GM10266 (cell line): ENCODE measurements around the gene ITPA.

Experiments
- DNase-seq: peaks from one replicate; pipeline ENCODE4 v3.0.0; 2012; ENCODE audit errors: extremely low spot score
- TF ChIP-seq, protein P1 (sequence below): IDR thresholded peaks from 2 replicates; pipeline ENCODE4 v1.5.1; 2012; ENCODE audit warnings: mild to moderate bottlenecking, low read depth; ENCODE audit not compliant: control insufficient read depth, insufficient read depth; ENCODE audit errors: missing control alignments

The ITPA gene

DNA sequence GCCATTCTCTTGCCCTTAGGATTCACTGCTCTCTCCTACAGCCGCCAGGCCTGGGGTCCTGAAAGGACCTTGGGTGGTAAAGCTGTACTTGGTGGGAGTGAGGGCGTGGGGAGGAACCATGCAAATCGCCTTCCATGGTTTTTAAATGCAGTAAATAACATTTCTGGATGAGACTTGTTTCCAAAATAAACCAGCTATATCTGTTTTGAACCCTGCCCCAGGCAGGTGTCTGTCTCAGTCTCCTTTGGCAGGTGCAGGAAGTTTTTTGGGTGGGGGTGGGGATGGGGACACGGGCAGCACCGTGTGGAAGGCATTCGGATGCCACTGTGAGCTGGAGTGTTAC, 14.3 kb downstream of the ITPA start:
- no peak for DNase-seq
- TF ChIP-seq, protein P1, sequence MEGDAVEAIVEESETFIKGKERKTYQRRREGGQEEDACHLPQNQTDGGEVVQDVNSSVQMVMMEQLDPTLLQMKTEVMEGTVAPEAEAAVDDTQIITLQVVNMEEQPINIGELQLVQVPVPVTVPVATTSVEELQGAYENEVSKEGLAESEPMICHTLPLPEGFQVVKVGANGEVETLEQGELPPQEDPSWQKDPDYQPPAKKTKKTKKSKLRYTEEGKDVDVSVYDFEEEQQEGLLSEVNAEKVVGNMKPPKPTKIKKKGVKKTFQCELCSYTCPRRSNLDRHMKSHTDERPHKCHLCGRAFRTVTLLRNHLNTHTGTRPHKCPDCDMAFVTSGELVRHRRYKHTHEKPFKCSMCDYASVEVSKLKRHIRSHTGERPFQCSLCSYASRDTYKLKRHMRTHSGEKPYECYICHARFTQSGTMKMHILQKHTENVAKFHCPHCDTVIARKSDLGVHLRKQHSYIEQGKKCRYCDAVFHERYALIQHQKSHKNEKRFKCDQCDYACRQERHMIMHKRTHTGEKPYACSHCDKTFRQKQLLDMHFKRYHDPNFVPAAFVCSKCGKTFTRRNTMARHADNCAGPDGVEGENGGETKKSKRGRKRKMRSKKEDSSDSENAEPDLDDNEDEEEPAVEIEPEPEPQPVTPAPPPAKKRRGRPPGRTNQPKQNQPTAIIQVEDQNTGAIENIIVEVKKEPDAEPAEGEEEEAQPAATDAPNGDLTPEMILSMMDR = no peak

DNA sequence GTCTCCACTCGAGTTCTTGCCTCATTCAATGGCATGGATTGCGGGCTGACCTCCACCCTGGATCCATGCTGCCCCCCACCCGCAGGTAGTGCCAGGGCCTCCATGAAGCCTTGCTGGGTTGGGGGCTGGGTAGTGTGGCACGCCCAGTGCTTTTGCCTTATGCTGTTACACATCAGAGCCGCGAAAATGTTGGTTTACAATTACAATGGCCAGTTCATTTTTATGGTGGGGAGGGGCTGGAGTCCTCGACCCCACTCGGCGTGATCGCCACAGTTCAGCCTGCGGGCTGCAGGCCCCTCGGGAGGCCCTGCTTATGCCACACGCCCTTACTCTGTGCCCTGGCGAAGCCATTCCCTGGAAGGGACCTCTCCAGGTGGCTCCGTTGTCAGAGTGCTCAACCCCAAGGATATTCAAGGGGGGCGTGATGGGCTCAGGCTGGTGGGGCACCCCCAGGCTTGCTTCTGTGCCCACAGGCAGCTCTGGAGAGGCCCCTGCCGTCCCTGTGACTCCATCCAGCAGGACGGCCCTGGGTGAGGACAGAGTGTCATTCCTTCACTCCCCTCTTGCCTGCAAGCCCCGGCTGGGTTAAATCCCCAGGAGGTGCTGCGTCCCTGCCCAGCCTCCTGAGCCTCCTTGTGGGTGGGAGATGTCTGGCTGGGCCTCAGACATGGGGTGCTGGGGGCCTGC, 14.8 kb downstream of the ITPA start:
- DNase-seq = no peak
- TF ChIP-seq, protein P1 = no peak

DNA sequence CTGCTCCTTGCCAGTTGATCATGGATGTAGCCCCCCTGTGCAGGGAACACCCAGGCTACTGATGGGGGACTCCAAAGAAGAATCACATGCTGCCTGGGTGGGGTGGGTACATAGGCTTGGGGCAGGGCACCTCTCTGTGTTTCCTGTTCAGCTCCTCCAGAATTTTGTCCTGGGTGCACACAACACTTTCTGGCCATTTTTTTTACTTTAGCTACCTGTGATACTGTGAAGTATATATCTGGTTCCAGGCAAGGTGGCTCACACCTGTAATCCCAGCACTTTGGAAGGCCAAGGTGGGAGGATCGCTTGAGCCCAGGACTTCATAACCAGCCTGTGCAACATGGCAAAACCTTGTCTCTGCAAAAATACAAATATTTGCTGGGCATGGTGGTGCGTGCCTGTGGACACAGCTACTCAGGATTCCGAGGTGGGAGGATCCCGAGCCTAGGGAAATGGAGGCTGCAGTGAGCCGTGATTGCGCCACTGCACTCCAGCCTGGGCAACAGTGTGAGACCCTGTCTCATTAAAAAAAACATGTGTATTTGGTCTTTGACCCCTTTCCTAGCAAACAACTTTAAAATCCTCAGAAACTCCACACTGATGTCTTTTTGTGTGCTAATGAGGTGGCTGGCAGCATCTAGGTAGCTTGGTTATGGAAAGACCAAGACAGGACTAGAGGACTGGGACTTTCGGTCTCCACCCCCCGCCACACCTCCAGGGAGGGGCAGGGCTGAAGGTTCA, 15.6 kb downstream of the ITPA start:
- no peak for DNase-seq
- TF ChIP-seq, protein P1 = no peak

DNA sequence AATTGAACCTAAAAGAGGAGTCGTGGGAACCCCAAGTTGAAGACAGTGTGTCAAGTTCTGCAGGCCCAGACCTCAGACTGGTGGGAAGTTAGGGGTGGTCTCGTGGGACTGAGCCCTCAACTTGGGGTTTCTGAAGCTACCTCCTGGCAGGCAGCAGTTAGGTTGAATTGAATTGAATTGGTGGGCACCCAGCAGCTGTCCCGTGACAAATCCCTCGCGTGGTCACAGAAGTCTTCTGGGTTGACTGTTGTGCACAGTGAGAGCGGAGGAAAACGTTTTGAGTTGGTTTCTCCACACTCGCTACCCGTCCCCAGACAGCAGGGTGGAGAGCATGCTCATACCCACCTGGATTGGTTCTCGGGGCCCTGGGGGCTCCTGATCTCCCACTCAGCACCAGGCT, 16.8 kb downstream of the ITPA start:
- TF ChIP-seq, protein P1 = no peak
- no peak for DNase-seq

DNA sequence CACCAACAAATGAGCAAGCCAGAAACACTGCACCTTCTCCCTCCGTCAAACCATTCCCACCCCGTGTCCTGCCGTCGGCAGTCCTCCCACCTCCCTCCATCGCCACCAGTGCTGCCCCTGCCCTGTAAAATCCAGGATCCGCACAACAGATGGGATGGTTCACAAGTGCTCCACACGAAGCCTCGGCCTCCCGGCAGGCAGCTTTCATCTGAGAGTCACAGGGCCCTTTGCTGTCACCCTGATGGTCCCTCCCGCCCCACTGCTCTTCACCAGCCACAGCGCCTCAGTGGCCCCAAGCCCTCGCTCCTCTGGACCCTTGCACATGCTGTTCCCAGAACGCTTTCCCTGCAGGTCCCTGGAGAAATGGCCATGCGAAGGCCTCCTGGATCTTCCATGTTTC, 17.6 kb downstream of the ITPA start:
- DNase-seq = no peak
- TF ChIP-seq, protein P1 = no peak

DNA sequence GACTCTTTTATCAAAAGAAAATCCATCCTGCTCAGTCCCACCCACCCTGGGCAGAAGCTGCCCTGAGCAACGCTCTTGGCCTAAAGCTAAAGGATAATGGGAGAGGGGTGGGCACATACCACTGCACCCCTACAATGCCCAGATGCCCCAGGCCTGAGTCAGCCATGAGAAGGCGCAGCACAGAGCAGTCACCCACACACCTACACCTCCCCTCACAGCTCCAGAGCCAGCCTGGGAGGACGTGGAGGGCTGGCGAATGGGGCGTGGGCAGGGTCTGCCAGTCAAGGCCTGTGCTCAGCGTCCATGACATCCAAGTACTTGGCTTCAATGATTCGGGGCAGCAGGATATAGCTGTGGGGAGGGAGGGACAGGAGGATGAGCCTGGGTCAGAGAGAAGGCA, 18.2 kb downstream of the ITPA start:
- DNase-seq = no peak
- TF ChIP-seq, protein P1 = no peak

DNA sequence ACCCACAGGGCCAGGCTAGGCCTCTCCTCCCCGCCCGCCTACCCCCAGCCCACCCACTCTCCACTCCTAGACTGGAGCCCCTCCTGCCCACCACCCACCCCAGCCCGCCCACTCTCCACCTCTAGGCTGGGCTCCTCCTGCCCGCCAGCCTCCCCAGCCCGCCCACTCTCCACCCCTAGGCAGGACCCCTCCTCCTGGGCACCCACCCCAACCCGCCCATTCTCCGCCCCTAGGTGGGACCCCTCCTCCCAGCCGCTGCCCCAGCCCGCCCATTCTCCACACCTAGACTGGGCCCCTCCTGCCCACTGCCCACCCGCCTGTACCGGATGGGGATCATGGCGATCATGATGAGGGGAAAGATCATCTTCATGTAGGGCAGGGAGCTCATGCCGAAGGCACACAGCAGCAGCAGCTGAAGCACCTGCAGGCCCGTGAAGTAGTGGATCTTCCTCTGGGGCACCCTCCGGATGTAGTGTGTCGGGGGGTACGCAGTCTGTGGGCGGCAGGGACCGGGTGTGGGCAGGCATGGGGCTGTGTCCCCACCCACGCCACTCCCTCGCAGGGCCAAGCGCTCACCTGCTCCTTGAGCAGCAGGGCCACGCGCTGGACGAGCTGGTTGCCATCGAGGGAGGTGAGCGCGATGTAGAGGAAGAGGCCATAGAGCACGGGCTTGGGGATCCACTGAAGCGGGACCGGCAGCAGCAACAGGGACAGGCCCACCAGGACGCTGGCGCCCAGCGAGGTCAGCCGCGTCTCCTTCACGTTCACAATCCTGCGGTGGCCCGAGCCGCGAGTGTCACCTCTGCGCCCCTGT, 18.8 kb downstream of the ITPA start:
- TF ChIP-seq, protein P1 = no peak
- DNase-seq = no peak
